Eye (tissue), 1 donor: Measurements from ENCODE around the gene WDR18.
A peak's percentile ranks its signal among the peaks of the same experiment; 100 is the strongest.

Experiments used
- DNase-seq: peaks from one replicate; pipeline ENCODE4 v3.0.0-alpha.2; 2015

Gene WDR18

GRCh38 chr19:991932-992669, 8.0 kb downstream of the WDR18 start:
- DNase-seq = no peak

GRCh38 chr19:992670-993055, 8.5 kb downstream of the WDR18 start:
- no peak for DNase-seq

GRCh38 chr19:993361-993830, 9.3 kb downstream of the WDR18 start:
- DNase-seq = no peak

- DNase-seq = no peak
Measured at GRCh38 chr19:993831-994393, 9.8 kb downstream of the WDR18 start.

GRCh38 chr19:994516-994915, 10.4 kb downstream of the WDR18 start:
- DNase-seq = no peak

GRCh38 chr19:995051-995827, 11.1 kb downstream of the WDR18 start:
- DNase-seq = no peak

- DNase-seq = peak; percentile 71
Measured at GRCh38 chr19:996051-996838, 12.1 kb downstream of the WDR18 start.

GRCh38 chr19:998064-998463, 13.9 kb downstream of the WDR18 start:
- no peak for DNase-seq

GRCh38 chr19:999379-999719, 15.2 kb downstream of the WDR18 start:
- DNase-seq = no peak

- peak; percentile 72 for DNase-seq
Measured at GRCh38 chr19:1000095-1000494, 15.9 kb downstream of the WDR18 start, which contains the start of gene GRIN3B. GRIN3B (plus strand) TSS chr19:1000419; CDS start chr19:1000438, 19 bp downstream.

- no peak for DNase-seq
Measured at GRCh38 chr19:1000591-1001537, 16.7 kb downstream of the WDR18 start.

- DNase-seq = peak; percentile 80
Measured at GRCh38 chr19:1001538-1002166, 17.5 kb downstream of the WDR18 start.

GRCh38 chr19:1002600-1002999, 18.5 kb downstream of the WDR18 start:
- no peak for DNase-seq

GRCh38 chr19:1003283-1003682, 19.1 kb downstream of the WDR18 start:
- no peak for DNase-seq

- no peak for DNase-seq
Measured at GRCh38 chr19:1004204-1004802, 20.2 kb downstream of the WDR18 start.

GRCh38 chr19:1004803-1005664, 20.9 kb downstream of the WDR18 start:
- DNase-seq = no peak

- no peak for DNase-seq
Measured at GRCh38 chr19:1006711-1007398, 22.7 kb downstream of the WDR18 start.

- DNase-seq = no peak
Measured at GRCh38 chr19:1007399-1008251, 23.5 kb downstream of the WDR18 start.
